ENCODE measurements around the gene PAPOLA. TPM values are rescaled to one million over a fixed set of nuclear protein-coding genes. Genes with fewer than 3 reads are reported as not detected.

Gene PAPOLA
- total RNA-seq, 1 donor from 2014 or later, result 235 TPM

DNA sequence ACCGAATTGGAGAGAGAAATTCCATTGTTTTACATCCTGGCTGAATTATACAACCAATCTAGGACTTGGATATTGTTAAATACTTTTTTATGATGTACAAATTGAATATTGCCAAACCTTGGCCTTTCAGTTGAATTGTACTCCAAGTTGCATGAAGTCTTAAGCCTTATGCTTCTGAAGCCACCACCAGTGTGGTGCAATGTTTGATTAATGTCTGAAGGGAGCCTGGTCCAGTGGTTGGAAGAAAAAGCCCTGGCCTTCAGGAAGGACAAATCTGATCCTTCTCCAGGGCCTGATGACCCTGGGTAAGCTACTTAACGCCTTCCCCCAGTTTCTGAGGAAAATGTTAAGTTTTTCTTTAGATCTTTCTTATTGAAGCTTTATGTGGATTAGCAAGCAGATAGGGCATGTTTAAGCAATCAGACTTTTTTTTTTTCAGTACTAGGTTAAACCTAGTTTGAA lies 72.0 kb downstream of the PAPOLA start:
- H3K27ac Mint-ChIP-seq, result no peak overlapping the region
- Histone ChIP-seq H2AFZ (replicated peaks) (no peak overlapping the region), H3F3A (ENCODE audit: low read depth) (peaks cover 13% of the 10 kb centered on the region), H4K20me1 (ENCODE audit: low read depth) (peaks cover 16% of the 10 kb centered on the region), H3K79me2 (ENCODE audit: low read depth) (no peaks in the 10 kb centered on the region), H3K4me2 (no peak overlapping the region), H3K9ac (no peak overlapping the region), H3K27ac (no peak overlapping the region), H3K9me3 (ENCODE audit: low read depth) (no peaks in the 10 kb centered on the region), H3K4me1 (peaks cover 22% of the 10 kb centered on the region), H3K27me3 (no peaks in the 10 kb centered on the region), H3K36me3 (no peaks in the 10 kb centered on the region), H3K4me3 (no peak overlapping the region)
- DNase-seq (ENCODE audit: low spot score), result no peak
- peaks cover 2% of the 10 kb centered on the region for H3K27me3 Mint-ChIP-seq (ENCODE audit: insufficient read depth, low read depth)
- TF ChIP-seq EZH2phosphoT487 (IDR thresholded peaks at IDR 0.05), result no peak
- TF ChIP-seq, protein P1, sequence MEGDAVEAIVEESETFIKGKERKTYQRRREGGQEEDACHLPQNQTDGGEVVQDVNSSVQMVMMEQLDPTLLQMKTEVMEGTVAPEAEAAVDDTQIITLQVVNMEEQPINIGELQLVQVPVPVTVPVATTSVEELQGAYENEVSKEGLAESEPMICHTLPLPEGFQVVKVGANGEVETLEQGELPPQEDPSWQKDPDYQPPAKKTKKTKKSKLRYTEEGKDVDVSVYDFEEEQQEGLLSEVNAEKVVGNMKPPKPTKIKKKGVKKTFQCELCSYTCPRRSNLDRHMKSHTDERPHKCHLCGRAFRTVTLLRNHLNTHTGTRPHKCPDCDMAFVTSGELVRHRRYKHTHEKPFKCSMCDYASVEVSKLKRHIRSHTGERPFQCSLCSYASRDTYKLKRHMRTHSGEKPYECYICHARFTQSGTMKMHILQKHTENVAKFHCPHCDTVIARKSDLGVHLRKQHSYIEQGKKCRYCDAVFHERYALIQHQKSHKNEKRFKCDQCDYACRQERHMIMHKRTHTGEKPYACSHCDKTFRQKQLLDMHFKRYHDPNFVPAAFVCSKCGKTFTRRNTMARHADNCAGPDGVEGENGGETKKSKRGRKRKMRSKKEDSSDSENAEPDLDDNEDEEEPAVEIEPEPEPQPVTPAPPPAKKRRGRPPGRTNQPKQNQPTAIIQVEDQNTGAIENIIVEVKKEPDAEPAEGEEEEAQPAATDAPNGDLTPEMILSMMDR (IDR thresholded peaks at IDR 0.05), result no peak
- TF ChIP-seq EZH2 (IDR thresholded peaks at IDR 0.05), result no peak
- H3K9me3 Mint-ChIP-seq, result no peaks in the 10 kb centered on the region
- H3K36me3 Mint-ChIP-seq, result peaks cover 4% of the 10 kb centered on the region
- peaks cover 17% of the 10 kb centered on the region for H3K4me1 Mint-ChIP-seq
- H3K4me3 Mint-ChIP-seq, result no peak overlapping the region

DNA sequence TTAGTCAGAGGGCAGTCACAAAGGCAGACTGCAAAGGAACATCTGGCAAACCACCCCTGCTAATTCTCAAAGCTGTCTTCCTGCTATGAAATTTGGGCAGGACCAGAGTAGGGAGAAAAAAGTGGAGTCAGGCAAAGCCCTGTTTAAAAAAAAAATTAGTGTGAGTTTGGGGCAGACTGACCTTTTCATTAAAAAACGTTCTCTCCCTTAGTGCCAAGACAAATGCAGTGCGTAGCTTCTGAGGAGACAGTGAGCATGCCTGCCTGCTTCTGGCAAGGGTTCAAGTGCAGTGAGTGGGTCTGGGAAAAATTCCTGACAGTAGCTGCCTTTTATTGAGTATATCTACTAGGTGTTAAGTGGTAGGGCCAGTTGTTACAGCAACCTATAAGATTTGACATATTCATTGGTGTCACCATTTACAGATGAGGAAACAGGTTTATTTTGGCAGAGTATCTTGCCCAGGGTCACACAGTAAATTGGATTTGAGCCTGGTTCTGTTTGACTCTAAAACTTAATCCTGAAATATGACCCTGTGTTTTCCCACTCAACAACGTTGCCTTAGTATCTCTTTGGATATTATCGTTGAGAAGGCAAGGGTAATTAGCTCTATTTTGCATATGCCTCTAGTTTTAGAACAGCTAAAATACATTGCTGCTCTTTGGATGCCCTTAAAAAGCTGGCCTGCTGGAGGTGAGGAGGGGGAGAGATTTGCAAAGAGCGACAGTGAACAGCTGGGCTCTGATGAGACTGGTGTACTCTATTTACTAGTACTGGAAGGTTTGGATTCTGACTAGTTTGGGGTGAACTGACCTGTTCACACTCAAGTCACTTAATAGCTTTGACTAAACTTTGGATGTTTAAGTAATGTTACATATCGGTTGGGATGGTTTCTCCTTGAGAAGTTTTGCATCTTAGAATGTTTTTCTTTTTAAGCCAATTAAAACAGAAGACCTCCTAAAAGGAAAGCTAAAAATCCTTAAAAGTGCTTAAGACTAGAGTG lies 72.8 kb downstream of the PAPOLA start:
- Histone ChIP-seq H3K9ac (no peak overlapping the region), H3K79me2 (ENCODE audit: low read depth) (no peaks in the 10 kb centered on the region), H3K4me1 (peaks cover 22% of the 10 kb centered on the region), H3K27me3 (no peaks in the 10 kb centered on the region), H3K4me3 (no peak overlapping the region), H3K27ac (no peak overlapping the region), H3K4me2 (no peak overlapping the region), H3F3A (ENCODE audit: low read depth) (peaks cover 13% of the 10 kb centered on the region), H3K36me3 (no peaks in the 10 kb centered on the region), H3K9me3 (ENCODE audit: low read depth) (no peaks in the 10 kb centered on the region), H2AFZ (replicated peaks) (no peak overlapping the region), H4K20me1 (ENCODE audit: low read depth) (peaks cover 16% of the 10 kb centered on the region)
- Mint-ChIP-seq H3K36me3 (peaks cover 4% of the 10 kb centered on the region), H3K27me3 (ENCODE audit: insufficient read depth, low read depth) (peaks cover 2% of the 10 kb centered on the region), H3K4me1 (peaks cover 17% of the 10 kb centered on the region), H3K4me3 (no peak overlapping the region), H3K27ac (no peak overlapping the region), H3K9me3 (no peaks in the 10 kb centered on the region)
- TF ChIP-seq, protein P1 (IDR thresholded peaks at IDR 0.05), result no peak
- TF ChIP-seq EZH2 (IDR thresholded peaks at IDR 0.05) (no peak), EZH2phosphoT487 (IDR thresholded peaks at IDR 0.05) (no peak)
- DNase-seq (ENCODE audit: low spot score), result no peak

DNA sequence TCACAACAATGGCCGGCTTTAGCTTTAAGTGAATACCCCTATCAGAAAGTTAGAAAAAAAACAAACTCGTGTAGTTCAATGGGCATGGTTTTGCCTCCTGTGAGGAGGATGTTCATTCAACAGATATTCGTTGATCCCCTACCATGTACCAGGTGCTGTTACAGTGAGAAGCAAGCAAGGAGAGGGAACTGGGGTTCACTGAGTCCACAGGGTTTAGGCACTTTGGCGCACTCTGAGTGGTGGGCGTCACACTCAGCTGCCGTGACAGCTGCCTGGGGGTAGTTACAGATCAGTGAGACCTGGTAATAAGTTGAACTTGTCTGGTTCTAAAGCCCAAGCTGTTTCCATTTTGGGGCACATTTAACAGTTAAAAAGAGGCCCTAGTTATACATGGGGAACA lies 74.2 kb downstream of the PAPOLA start:
- Mint-ChIP-seq H3K4me3 (no peak overlapping the region), H3K36me3 (peaks cover 4% of the 10 kb centered on the region), H3K27me3 (ENCODE audit: insufficient read depth, low read depth) (peaks cover 2% of the 10 kb centered on the region), H3K4me1 (peaks cover 14% of the 10 kb centered on the region), H3K9me3 (no peaks in the 10 kb centered on the region), H3K27ac (no peak overlapping the region)
- no peak overlapping the region for H3K4me3 ChIP-seq
- H4K20me1 ChIP-seq (ENCODE audit: low read depth), result peaks cover 16% of the 10 kb centered on the region
- peaks cover 13% of the 10 kb centered on the region for H3F3A ChIP-seq (ENCODE audit: low read depth)
- H3K4me2 ChIP-seq, result no peak overlapping the region
- DNase-seq (ENCODE audit: low spot score), result no peak
- no peak overlapping the region for H3K27ac ChIP-seq
- no peaks in the 10 kb centered on the region for H3K27me3 ChIP-seq
- H2AFZ ChIP-seq (replicated peaks), result no peak overlapping the region
- no peaks in the 10 kb centered on the region for H3K36me3 ChIP-seq
- H3K9me3 ChIP-seq (ENCODE audit: low read depth), result no peaks in the 10 kb centered on the region
- no peaks in the 10 kb centered on the region for H3K79me2 ChIP-seq (ENCODE audit: low read depth)
- H3K4me1 ChIP-seq, result peaks cover 22% of the 10 kb centered on the region
- no peak overlapping the region for H3K9ac ChIP-seq
- TF ChIP-seq EZH2 (IDR thresholded peaks at IDR 0.05) (no peak), EZH2phosphoT487 (IDR thresholded peaks at IDR 0.05) (no peak)
- TF ChIP-seq, protein P1 (IDR thresholded peaks at IDR 0.05), result no peak

Data from neural progenitor cell (in vitro differentiated cells).